OCI-LY7 (cell line): ENCODE results near the gene PAGR1. TPM values are rescaled to one million over a fixed set of nuclear protein-coding genes. Genes with fewer than 3 reads are reported as not detected.

ENCODE experiments used
- BruUV-seq: library from RNA; stranded (reverse); fragments of 400-500 nt; replicated peaks from 2 replicates; lab custom pipeline; 2021; lab: Mats Ljungman, UMichigan
- CTCF ChIA-PET: fragments of 300-600 bp; sonication (Branson Sonifier 250); formaldehyde crosslinking; loops from one replicate; lab custom pipeline; 2022; ENCODE audit warnings: antibody characterized with exemption; ENCODE audit not compliant: unreplicated experiment; lab: Charles Lee
- POLR2A ChIA-PET: fragments of 300-600 bp; sonication (Branson Sonifier 250); formaldehyde crosslinking; loops from one replicate; lab custom pipeline; 2022; ENCODE audit warnings: antibody characterized with exemption; lab: Charles Lee
- DNase-seq: peaks from one replicate; pipeline ENCODE4 v3.0.0-alpha.2; 2015; ENCODE audit warnings: low spot score
- H2AFZ ChIP-seq: fragments of 200-600 bp; sonication (generic), shearing (Covaris generic); 2 replicates; pipeline ENCODE4 v1.6.1; 2014; ENCODE audit warnings: mild to moderate bottlenecking, antibody characterized with exemption, low read length, moderate library complexity
- H3K27ac ChIP-seq: fragments of 200-600 bp; sonication (generic); 2 replicates; pipeline ENCODE4 v1.5.1; 2014; ENCODE audit warnings: mixed run types, low read depth, mild to moderate bottlenecking, moderate library complexity, low read length, inconsistent platforms; ENCODE audit not compliant: poor library complexity, severe bottlenecking
- H3K36me3 ChIP-seq: fragments of 200-600 bp; sonication (generic); 2 replicates; pipeline ENCODE4 v1.6.1; 2014; ENCODE audit warnings: mild to moderate bottlenecking, antibody characterized with exemption, low read length, moderate library complexity, mixed read lengths; ENCODE audit not compliant: insufficient read depth
- H3K4me1 ChIP-seq: fragments of 200-600 bp; sonication (generic); 2 replicates; pipeline ENCODE4 v1.5.1; 2014; ENCODE audit warnings: mild to moderate bottlenecking, low read length; ENCODE audit not compliant: insufficient read depth, poor library complexity, severe bottlenecking
- H3K4me2 ChIP-seq: fragments of 200-600 bp; sonication (generic); 2 replicates; pipeline ENCODE4 v1.6.1; 2014; ENCODE audit warnings: mild to moderate bottlenecking, low read length
- H3K4me3 ChIP-seq: fragments of 200-600 bp; sonication (generic); 2 replicates; pipeline ENCODE4 v1.5.1; 2014; ENCODE audit warnings: mild to moderate bottlenecking, low read depth, low read length; ENCODE audit not compliant: poor library complexity, severe bottlenecking
- H3K79me2 ChIP-seq: fragments of 200-600 bp; sonication (generic); 2 replicates; pipeline ENCODE4 v1.6.1; 2016; ENCODE audit warnings: low read depth, mild to moderate bottlenecking, low read length, moderate library complexity, mixed read lengths; ENCODE audit not compliant: insufficient read depth
- H3K9me2 ChIP-seq: fragments of 200-600 bp; sonication (generic); 2 replicates; pipeline ENCODE4 v1.6.1; 2016; ENCODE audit warnings: mild to moderate bottlenecking, low read length, mixed read lengths; ENCODE audit not compliant: insufficient read depth
- H3K9me3 ChIP-seq: fragments of 200-600 bp; sonication (generic); 2 replicates; pipeline ENCODE4 v1.6.1; 2014; ENCODE audit warnings: mild to moderate bottlenecking, mixed run types, low read length, mixed read lengths
- H4K20me1 ChIP-seq: fragments of 200-600 bp; sonication (generic); 2 replicates; pipeline ENCODE4 v1.6.1; 2014; ENCODE audit warnings: mild to moderate bottlenecking, antibody characterized with exemption, low read length, moderate library complexity, mixed read lengths; ENCODE audit not compliant: insufficient read depth
- EZH2phosphoT487 ChIP-seq: fragments of 200-600 bp; sonication (generic); IDR thresholded peaks from 2 replicates; pipeline ENCODE4 v1.6.1; 2018; ENCODE audit warnings: low read depth, borderline replicate concordance, mild to moderate bottlenecking, mixed run types, antibody characterized with exemption, low read length, moderate library complexity, mixed read lengths
- intact Hi-C: fragments of 100-400 bp; cut with micrococcal nuclease; formaldehyde crosslinking; loops from one replicate; pipeline ENCODE4 v1.10.0; 2022; ENCODE audit not compliant: unreplicated experiment
- total RNA-seq, 2 experiments: library from RNA; depleted of rRNA in 1 of 2; stranded (reverse); fragments of >200 nt in 1 of 2; shearing (Covaris generic) in 1 of 2; gene quantifications; 2 replicates each; pipeline ENCODE4 v1.2.3, GENCODE V29; 2014 to 2022
- TF ChIP-seq, protein P1 (sequence below): fragments of 200-600 bp; sonication (generic); conservative IDR thresholded peaks from 2 replicates; pipeline ENCODE4 v1.5.1; 2014; ENCODE audit warnings: mild to moderate bottlenecking, antibody characterized with exemption, low read length, moderate library complexity, mixed read lengths

Gene PAGR1
- total RNA-seq, 2 experiments from 2014 or later: 51.7 to 59.4 TPM

DNA sequence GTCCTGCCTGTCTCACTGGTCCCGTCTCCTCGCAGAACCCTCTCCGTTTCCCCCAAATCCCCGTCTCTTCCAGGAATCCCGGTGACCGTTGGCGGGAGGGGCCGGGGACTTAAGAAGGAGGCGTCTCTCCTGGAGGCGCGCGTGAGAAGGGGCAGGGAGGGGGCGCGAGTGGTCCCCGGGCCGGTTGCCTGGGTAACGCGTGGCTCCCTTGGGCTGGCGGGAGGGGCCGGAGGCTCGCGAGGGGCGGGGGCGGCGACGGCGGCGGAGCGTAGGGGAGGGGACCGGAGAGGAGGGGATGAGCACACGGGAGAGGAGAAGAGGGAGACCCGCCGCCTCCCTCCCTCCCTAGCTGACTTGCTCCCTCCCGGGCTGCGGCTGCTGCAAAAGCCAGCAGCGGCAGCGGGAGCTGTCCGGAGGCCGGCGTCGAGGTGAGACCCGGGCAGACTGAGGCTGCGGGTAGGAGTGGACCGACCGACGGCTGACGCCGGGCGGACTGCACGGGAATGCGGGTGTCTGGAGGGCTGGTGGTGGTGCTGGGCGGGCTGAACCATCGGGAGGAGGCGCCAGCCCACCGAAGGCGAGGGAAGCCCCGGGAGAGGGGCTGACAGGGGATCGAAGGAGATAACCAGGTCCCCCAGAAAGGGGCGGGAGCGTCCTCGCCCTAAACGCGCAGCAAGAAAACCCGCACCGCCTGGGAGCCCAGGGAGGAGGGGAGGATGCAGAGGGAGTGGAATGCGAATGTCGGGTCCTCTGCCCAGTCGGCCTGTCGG is 3.9 kb upstream of the PAGR1 start, which contains the start of gene PRRT2:
PRRT2 (plus strand) TSS at position 298 of the 770 bp plus-strand sequence. CDS start 862 bp downstream, outside the sequence.
- H2AFZ ChIP-seq: no peak within 1 kb of the TSS
- BruUV-seq: no TSS peak
- H3K27ac ChIP-seq: no peak within 1 kb of the TSS
- DNase-seq: no peak
- H3K36me3 ChIP-seq: peaks cover 42% of the 10 kb centered on the region
- peak within 1 kb of the TSS; percentile 93 for H3K4me2 ChIP-seq
- ChIA-PET POLR2A (no interaction called here), CTCF (no interaction called here)
- peaks cover 18% of the 10 kb centered on the region for H4K20me1 ChIP-seq
- H3K79me2 ChIP-seq: peaks cover 19% of the 10 kb centered on the region; the same call in 1 of the 2 replicates
- no peak for TF ChIP-seq EZH2phosphoT487
- TF ChIP-seq, protein P1, sequence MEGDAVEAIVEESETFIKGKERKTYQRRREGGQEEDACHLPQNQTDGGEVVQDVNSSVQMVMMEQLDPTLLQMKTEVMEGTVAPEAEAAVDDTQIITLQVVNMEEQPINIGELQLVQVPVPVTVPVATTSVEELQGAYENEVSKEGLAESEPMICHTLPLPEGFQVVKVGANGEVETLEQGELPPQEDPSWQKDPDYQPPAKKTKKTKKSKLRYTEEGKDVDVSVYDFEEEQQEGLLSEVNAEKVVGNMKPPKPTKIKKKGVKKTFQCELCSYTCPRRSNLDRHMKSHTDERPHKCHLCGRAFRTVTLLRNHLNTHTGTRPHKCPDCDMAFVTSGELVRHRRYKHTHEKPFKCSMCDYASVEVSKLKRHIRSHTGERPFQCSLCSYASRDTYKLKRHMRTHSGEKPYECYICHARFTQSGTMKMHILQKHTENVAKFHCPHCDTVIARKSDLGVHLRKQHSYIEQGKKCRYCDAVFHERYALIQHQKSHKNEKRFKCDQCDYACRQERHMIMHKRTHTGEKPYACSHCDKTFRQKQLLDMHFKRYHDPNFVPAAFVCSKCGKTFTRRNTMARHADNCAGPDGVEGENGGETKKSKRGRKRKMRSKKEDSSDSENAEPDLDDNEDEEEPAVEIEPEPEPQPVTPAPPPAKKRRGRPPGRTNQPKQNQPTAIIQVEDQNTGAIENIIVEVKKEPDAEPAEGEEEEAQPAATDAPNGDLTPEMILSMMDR: no peak
- no peaks in the 10 kb centered on the region for H3K9me2 ChIP-seq
- H3K4me3 ChIP-seq: peak within 1 kb of the TSS; percentile 83
- intact Hi-C loops: no loop called here
- H3K9me3 ChIP-seq: no peaks in the 10 kb centered on the region
- H3K4me1 ChIP-seq: peaks cover 53% of the 10 kb centered on the region

DNA sequence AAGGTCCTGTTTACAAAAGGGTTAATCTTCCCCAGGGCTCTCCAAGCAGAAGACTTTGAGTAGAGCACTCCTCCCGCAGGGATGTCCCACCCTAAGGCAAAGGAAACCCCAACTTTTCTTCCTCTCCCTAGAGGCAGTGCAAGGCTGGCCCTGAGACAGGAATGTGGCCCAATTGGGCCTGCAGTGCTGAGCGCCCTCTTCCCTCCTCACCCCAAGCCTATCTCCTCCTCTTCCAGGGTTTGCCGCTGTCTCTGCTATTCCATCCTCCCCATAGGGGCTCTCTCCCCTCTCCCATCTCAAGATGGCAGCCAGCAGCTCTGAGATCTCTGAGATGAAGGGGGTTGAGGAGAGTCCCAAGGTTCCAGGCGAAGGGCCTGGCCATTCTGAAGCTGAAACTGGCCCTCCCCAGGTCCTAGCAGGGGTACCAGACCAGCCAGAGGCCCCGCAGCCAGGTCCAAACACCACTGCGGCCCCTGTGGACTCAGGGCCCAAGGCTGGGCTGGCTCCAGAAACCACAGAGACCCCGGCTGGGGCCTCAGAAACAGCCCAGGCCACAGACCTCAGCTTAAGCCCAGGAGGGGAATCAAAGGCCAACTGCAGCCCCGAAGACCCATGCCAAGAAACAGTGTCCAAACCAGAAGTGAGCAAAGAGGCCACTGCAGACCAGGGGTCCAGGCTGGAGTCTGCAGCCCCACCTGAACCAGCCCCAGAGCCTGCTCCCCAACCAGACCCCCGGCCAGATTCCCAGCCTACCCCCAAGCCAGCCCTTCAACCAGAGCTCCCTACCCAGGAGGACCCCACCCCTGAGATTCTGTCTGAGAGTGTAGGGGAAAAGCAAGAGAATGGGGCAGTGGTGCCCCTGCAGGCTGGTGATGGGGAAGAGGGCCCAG is 3.0 kb upstream of the PAGR1 start:
- TF ChIP-seq, protein P1: no peak
- TF ChIP-seq EZH2phosphoT487: no peak
- intact Hi-C loops: no loop called here
- H3K4me3 ChIP-seq: no peak overlapping the region
- H3K27ac ChIP-seq: no peak overlapping the region
- no peaks in the 10 kb centered on the region for H3K9me2 ChIP-seq
- peaks cover 27% of the 10 kb centered on the region; the same call in 1 of the 2 replicates for H3K79me2 ChIP-seq
- H2AFZ ChIP-seq: no peak overlapping the region
- peaks cover 57% of the 10 kb centered on the region for H3K4me1 ChIP-seq
- H3K36me3 ChIP-seq: peaks cover 38% of the 10 kb centered on the region
- H3K4me2 ChIP-seq: no peak overlapping the region
- H4K20me1 ChIP-seq: peaks cover 18% of the 10 kb centered on the region
- DNase-seq: no peak
- H3K9me3 ChIP-seq: no peaks in the 10 kb centered on the region
- CTCF ChIA-PET: no interaction called here
- POLR2A ChIA-PET: no interaction called here
- no TSS peak for BruUV-seq
